ENCODE results near the gene CIB1. TPM values are rescaled to one million over a fixed set of nuclear protein-coding genes. Genes with fewer than 3 reads are reported as not detected.
A peak's percentile ranks its signal among the peaks of the same experiment; 100 is the strongest.
"Not testable (repeated sequence)": the region's sequence is repeated elsewhere in the genome, so short reads cannot be mapped to it uniquely, and the experiment has no call there.

CIB1 gene
- total RNA-seq, 1 donor from 2014 or later: 58.0 TPM

GRCh38 chr15:90201130-90201943 lies 32.4 kb downstream of the CIB1 start, which contains the start of gene SEMA4B:
TSS of gene SEMA4B (plus strand) at chr15:90201330. CDS start at chr15:90201579, 249 bp downstream.
- DNase-seq (ENCODE audit: low spot score): no peak

DNA sequence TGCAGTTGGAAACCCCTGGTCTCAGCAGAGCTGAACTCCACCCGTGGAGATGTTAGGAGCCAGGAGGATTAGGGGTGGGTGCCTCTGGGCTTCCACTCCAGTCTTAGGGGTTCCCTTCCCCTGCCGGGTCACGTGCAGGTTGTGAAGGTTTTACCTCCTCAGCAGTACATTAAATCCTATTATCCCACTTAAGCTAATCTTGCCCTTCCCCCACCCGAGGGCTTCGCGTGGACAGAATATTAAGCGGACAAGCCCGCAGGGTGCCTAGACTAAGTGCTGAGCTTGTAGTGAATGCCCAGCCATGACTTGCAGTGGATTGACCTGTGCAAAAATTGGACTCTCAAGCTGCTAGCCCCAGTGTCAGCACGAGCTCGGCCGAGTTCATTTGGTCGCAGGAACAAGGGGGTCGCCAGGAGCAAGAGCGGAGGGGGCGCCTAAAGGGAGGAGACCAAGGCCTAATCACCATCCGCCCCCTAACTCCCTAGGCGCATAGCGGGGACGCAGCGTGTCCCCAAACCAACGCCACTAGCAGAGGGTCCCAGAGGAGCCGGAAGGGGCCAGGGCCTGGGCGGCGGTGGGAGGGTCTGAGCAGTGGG lies 33.1 kb downstream of the CIB1 start:
- DNase-seq (ENCODE audit: low spot score): no peak

- no peak for DNase-seq (ENCODE audit: low spot score)
Measured at GRCh38 chr15:90194655-90195054, 39.1 kb downstream of the CIB1 start.

GRCh38 chr15:90192961-90193786 lies 40.6 kb downstream of the CIB1 start:
- no peak for DNase-seq (ENCODE audit: low spot score)

DNA sequence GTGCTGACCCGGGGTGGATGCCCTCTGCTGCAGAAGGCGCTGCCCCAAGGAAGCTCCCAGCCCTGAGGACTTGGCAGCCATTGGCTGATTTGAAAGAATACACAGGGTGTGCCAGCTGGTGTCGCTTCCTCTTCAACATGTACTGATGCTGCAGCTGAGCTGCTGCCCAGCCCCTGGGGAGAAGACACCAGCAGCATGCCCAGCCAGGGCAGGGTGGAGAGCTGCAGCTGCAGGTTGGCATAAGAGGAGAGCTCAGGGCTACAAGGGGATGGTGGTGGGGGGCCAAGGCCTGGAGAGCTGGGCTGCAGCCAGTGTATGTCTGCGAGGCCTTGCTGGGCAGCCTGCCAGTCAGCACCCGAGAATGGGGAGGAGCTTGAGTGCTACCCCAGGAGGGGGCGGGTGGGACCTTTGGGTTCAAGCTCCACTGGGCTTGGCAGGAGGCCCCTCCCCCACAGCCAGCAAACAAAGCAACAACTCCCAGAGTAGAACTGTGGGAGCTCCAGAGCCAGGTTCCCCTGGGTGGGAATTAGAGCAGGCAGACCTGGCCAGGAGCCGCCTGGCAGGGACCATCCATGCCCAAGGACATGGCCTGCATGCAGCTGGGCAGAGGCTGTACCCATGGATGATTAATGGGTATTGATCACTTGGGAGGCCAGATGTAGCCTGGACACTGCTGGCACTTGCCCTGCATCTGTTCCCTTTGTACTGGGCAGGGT lies 41.8 kb downstream of the CIB1 start:
- DNase-seq (ENCODE audit: low spot score): no peak

GRCh38 chr15:90191344-90191687 lies 42.4 kb downstream of the CIB1 start:
- DNase-seq (ENCODE audit: low spot score): no peak

DNA sequence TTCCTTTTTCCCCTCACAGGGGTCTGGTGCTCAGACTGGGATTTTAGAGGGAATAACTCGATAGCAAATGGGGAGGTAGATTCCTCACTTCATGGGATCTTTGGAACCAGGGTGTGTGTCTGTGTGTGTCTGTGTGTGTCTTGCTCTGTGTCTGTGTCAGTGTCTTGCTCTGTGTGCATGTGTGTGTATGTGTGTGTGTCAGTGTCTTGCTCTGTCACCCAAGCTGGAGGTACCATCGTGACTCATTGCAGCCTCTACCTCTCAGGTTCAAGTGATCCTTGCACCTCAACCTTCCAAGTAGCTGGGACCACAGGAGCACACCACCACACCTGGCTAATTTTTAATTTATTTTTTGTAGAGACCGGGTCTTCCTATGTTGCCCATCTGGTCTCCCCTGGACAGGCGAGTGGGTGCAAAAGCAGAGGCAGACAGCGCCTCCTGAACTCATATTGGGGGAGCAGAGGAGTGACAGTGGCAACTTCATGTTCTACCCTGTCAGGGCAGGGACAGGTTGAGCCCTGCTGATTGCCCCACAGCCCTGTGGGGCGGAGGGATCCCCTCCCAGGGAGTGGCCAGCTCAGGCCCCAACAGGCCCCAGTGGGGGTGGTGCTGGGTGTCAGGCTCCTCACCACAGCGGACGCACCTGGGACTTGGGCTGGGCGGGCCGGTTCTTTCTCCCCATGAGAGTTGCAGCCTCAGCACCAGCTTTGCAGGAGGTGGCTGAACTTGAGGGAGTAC lies 43.0 kb downstream of the CIB1 start:
- DNase-seq (ENCODE audit: low spot score): no peak

- DNase-seq (ENCODE audit: low spot score): no peak
Measured at GRCh38 chr15:90189781-90190467, 43.8 kb downstream of the CIB1 start.

DNA sequence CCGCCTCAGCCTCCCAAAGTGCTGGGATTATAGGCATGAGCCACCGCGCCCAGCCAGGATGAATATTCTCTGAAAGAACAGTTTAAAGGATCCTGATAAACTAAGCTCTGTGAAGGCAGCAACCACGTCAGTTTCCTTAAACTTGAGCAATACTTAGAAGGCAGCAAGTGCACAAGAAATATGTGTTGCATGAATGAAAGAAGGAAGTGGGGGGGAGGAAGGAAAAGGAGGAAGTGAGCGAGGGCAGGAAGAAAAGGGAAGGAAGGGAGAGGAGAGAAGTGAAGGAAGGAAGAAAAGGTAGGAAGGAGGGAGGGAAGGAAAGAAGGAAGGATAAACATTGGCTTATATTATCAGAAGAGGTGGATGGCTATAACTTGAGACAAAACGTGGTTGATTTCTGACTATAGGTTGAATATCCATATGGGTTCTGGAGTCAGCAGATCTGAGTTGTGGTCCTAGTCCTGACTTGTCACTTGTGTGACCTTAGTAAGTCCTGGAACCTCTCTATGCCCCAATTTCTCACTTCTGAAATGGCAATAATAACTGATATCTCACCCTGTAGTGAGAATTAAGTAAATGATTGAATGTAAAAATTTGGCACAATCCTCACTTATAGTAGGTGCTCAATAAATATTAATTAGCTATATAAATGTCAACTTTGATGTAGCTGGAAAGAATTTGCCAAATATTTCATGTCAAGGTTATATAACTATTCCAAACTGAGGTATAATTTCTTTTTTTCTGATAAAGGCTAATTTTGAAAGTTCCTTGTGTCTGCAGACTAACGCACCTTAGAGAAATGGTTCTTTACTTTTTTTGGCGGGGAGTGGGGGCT lies 44.6 kb downstream of the CIB1 start:
- DNase-seq (ENCODE audit: low spot score): no peak

DNA sequence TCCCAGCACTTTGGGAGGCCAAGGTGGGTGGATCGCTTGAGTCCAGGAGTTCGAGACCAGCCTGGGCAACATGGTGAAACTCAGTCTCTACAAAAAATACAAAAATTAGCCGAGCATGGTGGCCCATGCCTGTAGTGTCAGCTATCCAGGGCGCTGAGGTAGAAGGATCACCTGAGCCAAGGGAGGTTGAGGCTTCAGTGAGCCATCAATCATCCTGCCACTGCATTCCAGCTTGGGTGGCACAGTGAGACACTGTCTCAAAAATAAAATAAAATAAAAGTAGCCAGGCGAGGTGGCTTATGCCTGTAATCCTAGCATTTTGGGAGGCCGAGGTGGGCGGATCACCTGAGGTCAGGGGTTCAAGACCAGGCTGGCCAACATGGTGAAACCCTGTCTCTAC lies 45.7 kb downstream of the CIB1 start:
- DNase-seq (ENCODE audit: low spot score): not testable (repeated sequence)

DNA sequence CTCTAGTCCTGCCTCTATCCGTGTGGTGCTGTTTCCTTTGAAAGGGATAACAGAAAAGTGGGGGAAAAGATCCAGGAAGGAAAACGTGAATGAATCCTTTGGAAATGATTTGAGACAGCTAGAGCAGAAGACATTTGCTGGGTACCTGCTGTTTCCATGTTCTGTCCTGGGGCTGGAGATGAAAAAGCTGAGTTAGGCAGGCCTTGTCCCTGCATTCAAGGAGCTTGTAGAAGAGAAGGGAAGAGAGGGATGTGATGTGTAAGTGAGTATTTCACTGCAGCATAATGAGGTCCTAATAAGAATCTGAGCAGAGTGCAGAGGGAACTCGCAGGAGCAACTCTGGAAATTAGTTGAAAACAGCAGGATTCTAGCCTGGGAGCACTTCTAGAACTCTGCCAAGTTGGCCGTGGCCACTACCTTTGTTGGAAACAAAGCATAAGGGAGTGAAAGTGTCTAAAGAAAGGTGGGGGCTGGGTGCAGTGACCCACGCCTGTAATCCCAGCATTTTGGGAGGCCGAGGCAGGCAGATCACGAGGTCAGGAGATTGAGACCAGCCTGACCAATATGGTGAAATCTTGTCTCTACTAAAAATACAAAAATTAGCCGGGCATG lies 46.4 kb downstream of the CIB1 start:
- DNase-seq (ENCODE audit: low spot score): no peak

DNA sequence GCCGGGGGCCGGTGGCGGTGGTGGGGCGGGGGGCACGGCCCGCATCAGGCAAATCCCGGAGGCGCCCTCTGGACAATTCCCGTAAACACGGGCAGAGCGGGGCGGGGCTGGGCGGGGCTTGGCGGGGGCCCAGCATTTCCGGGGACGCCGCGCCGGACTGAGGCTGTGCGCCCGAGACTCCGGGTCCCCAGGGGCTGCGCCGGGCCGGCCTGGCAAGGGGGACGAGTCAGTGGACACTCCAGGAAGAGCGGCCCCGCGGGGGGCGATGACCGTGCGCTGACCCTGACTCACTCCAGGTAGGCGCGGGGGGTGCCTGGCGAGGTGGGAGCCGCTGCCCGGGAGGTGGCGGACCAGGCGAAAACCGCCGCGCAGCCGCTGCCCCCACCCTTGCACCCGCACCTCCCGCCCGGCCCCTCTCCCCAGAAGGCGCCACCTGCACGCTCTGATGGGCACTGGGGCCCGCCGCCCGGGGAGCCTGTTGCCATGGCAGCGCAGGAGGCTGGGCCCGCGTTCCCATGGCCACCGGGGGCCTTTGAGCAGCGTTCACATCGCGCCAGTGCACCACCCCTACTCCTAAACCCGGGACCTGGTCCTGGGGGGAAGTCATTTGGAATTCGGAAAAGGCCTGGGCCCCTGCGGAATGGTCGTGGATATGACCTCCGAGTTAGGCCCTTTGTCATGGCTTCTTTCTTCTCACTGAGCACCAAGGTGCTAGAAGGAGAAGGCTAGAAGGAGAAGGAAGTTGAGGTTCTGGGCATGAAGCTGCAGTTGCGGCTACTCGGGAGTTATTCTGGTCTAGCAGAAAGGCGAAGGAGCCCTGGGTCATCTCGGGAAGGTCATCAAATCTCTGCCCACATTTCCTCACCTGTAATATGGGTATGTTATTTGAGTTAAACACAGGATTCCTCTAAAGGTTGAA lies 48.7 kb downstream of the CIB1 start:
- DNase-seq (ENCODE audit: low spot score): peak; percentile 93

GRCh38 chr15:90184119-90184785 lies 49.5 kb downstream of the CIB1 start:
- DNase-seq (ENCODE audit: low spot score): no peak

- DNase-seq (ENCODE audit: low spot score): no peak
Measured at GRCh38 chr15:90181776-90182175, 52.0 kb downstream of the CIB1 start.

Measured in mesenteric fat pad (tissue), 1 donor.